Activated CD4-positive, alpha-beta T cell treated with anti-CD3 and anti-CD28 coated beads, Interleukin-2, amount 10 ng/mL, durations not matched to agents 7 days and 5 days (primary cell): ENCODE results near the gene PTPRT. TPM values are rescaled to one million over a fixed set of nuclear protein-coding genes. Genes with fewer than 3 reads are reported as not detected.

Experiments
- CTCF ChIA-PET: fragments of 350-600 bp; sonication (Branson Sonifier 250); formaldehyde crosslinking; loops from one replicate; lab custom pipeline; 2021; ENCODE audit warnings: antibody characterized with exemption; lab: Charles Lee
- POLR2A ChIA-PET: fragments of 350-600 bp; sonication (Branson Sonifier 250); formaldehyde crosslinking; loops from one replicate; lab custom pipeline; 2021; ENCODE audit warnings: antibody characterized with exemption; lab: Charles Lee
- DNase-seq: peaks from one replicate; pipeline ENCODE4 v3.0.0-alpha.2; 2020
- H3K27ac Mint-ChIP-seq: one replicate; pipeline ENCODE4 v1.8.0; 2021; ENCODE audit warnings: mild to moderate bottlenecking, moderate library complexity, mixed read lengths
- H3K27me3 Mint-ChIP-seq: one replicate; pipeline ENCODE4 v1.8.0; 2021; ENCODE audit warnings: mixed read lengths
- H3K36me3 Mint-ChIP-seq: one replicate; pipeline ENCODE4 v1.8.0; 2021; ENCODE audit warnings: low read depth, mixed read lengths
- H3K4me1 Mint-ChIP-seq: one replicate; pipeline ENCODE4 v1.8.0; 2021; ENCODE audit warnings: mixed read lengths
- H3K4me3 Mint-ChIP-seq: one replicate; pipeline ENCODE4 v1.8.0; 2021; ENCODE audit warnings: mild to moderate bottlenecking, moderate library complexity, mixed read lengths
- H3K9me3 Mint-ChIP-seq: one replicate; pipeline ENCODE4 v1.8.0; 2021; ENCODE audit warnings: mixed read lengths
- total RNA-seq, 2 experiments: library from RNA; stranded (reverse); gene quantifications; one replicate each; pipeline ENCODE4 v1.2.3, GENCODE V29; 2021

PTPRT gene
- total RNA-seq, 2 experiments from 2014 or later, result not detected

DNA sequence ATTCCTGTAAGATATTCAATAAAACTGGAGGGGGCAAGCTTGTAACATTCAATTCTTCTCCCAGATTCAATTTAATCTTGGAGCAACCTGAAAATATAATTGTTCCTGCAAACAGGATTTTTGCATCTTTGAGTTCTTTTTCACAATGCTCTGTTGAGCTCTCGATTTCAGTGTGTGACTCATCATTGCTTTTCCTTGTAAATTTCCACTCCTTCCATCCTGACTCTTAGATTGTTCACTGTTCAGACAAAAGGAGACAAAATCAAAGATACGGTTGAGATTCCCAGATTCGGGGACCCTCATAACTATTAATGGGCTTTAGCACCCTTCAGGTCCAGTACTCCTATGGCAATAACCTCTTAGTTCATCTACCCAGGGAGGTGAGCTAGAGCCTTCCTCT lies 999.6 kb downstream of the PTPRT start:
- Mint-ChIP-seq H3K9me3 (peaks cover 1% of the 10 kb centered on the region), H3K27ac (no peak overlapping the region), H3K27me3 (no peaks in the 10 kb centered on the region), H3K4me3 (no peak overlapping the region), H3K36me3 (no peaks in the 10 kb centered on the region), H3K4me1 (no peaks in the 10 kb centered on the region)
- no peak for DNase-seq
- ChIA-PET POLR2A (no interaction called here), CTCF (no interaction called here)

GRCh38 chr20:42186337-42186736 lies 1003.4 kb downstream of the PTPRT start:
- H3K4me3 Mint-ChIP-seq, result no peak overlapping the region
- no peaks in the 10 kb centered on the region for H3K4me1 Mint-ChIP-seq
- H3K27ac Mint-ChIP-seq, result no peak overlapping the region
- CTCF ChIA-PET, result no interaction called here
- no peaks in the 10 kb centered on the region for H3K36me3 Mint-ChIP-seq
- no peaks in the 10 kb centered on the region for H3K9me3 Mint-ChIP-seq
- no peaks in the 10 kb centered on the region for H3K27me3 Mint-ChIP-seq
- no peak for DNase-seq
- POLR2A ChIA-PET, result no interaction called here

- ChIA-PET CTCF (no interaction called here), POLR2A (no interaction called here)
- no peak for DNase-seq
- peaks cover 3% of the 10 kb centered on the region for H3K9me3 Mint-ChIP-seq
- no peaks in the 10 kb centered on the region for H3K27me3 Mint-ChIP-seq
- H3K4me1 Mint-ChIP-seq, result no peaks in the 10 kb centered on the region
- H3K36me3 Mint-ChIP-seq, result no peaks in the 10 kb centered on the region
- H3K27ac Mint-ChIP-seq, result no peak overlapping the region
- no peak overlapping the region for H3K4me3 Mint-ChIP-seq
These were observed 1006.6 kb downstream of the PTPRT start for GRCh38 chr20:42183147-42183546.

- CTCF ChIA-PET, result no interaction called here
These were observed 1008.6 kb downstream of the PTPRT start for GRCh38 chr20:42181064-42181463.

GRCh38 chr20:42179768-42180167 lies 1009.9 kb downstream of the PTPRT start:
- Mint-ChIP-seq H3K4me3 (no peak overlapping the region), H3K27me3 (no peaks in the 10 kb centered on the region), H3K36me3 (no peaks in the 10 kb centered on the region), H3K27ac (no peak overlapping the region), H3K9me3 (peaks cover 3% of the 10 kb centered on the region), H3K4me1 (no peaks in the 10 kb centered on the region)
- DNase-seq, result no peak
- ChIA-PET CTCF (no interaction called here), POLR2A (no interaction called here)

More at GRCh38 chr20:42181064-42181463, 1008.6 kb downstream of the PTPRT start:
- no peaks in the 10 kb centered on the region for H3K36me3 Mint-ChIP-seq
- POLR2A ChIA-PET, result no interaction called here
- no peak overlapping the region for H3K4me3 Mint-ChIP-seq
- no peaks in the 10 kb centered on the region for H3K27me3 Mint-ChIP-seq
- H3K4me1 Mint-ChIP-seq, result no peaks in the 10 kb centered on the region
- DNase-seq, result no peak
- peaks cover 3% of the 10 kb centered on the region for H3K9me3 Mint-ChIP-seq
- H3K27ac Mint-ChIP-seq, result no peak overlapping the region

DNA sequence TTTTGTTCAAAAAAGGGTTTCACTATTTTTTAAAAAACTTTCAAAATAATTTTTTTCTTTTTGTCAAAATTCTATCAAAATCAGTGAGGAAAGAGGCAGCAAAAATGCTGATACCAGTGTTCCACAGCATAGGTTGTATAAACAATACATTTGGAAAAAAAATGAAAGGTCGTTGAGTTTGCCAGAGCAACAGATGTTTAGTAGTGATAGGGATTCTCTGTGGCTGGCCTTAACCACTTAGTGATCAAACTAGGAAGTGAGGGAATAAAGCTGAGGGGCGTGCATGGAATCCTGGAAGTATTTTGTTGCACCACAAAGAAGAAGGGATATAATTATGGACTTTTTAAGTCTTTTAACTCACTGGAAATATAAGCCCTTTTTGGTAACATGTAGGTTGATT lies 1016.3 kb downstream of the PTPRT start:
- Mint-ChIP-seq H3K27me3 (no peaks in the 10 kb centered on the region), H3K4me1 (no peaks in the 10 kb centered on the region), H3K36me3 (no peaks in the 10 kb centered on the region), H3K27ac (no peak overlapping the region), H3K9me3 (no peaks in the 10 kb centered on the region), H3K4me3 (no peak overlapping the region)
- POLR2A ChIA-PET, result no interaction called here
- CTCF ChIA-PET, result no interaction called here
- DNase-seq, result no peak

- H3K4me1 Mint-ChIP-seq, result no peaks in the 10 kb centered on the region
- DNase-seq, result no peak
- no peaks in the 10 kb centered on the region for H3K9me3 Mint-ChIP-seq
- H3K4me3 Mint-ChIP-seq, result no peak overlapping the region
- H3K36me3 Mint-ChIP-seq, result no peaks in the 10 kb centered on the region
- CTCF ChIA-PET, result no interaction called here
- POLR2A ChIA-PET, result no interaction called here
- no peaks in the 10 kb centered on the region for H3K27me3 Mint-ChIP-seq
- no peak overlapping the region for H3K27ac Mint-ChIP-seq
These were observed 1025.4 kb downstream of the PTPRT start for GRCh38 chr20:42164121-42164890.

DNA sequence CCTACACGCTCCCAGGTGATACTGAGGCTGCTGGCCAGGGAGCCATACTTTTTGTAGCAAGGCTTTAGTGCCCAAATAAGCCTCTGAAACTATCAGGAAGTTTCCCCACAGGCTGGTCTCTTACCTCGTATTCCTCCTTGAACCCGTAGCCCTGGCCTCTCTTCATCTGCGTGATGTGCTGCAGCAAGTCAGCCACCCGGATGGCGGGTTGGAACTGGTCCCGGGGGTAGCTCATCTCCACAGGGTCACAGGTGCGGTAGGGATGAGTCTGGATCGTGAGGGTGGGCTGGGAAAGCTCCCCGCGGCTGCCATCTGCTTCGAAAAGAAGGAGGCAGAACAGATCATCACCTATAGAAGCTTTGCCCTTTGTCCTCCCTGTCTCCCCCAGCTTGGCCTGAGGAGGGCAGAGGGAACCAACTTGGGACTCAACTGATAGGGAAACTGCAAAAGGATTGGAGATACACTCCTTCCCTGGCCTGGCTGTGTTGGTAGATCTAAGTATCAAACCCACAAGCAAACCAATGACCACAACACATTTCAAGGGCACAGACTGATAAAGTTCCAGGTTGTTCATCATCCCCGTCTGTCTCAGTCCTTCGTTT lies 1028.4 kb downstream of the PTPRT start:
- ChIA-PET CTCF (no interaction called here), POLR2A (no interaction called here)
- no peaks in the 10 kb centered on the region for H3K4me1 Mint-ChIP-seq
- no peaks in the 10 kb centered on the region for H3K36me3 Mint-ChIP-seq
- no peak overlapping the region for H3K27ac Mint-ChIP-seq
- DNase-seq, result no peak
- H3K27me3 Mint-ChIP-seq, result no peaks in the 10 kb centered on the region
- H3K4me3 Mint-ChIP-seq, result no peak overlapping the region
- H3K9me3 Mint-ChIP-seq, result no peaks in the 10 kb centered on the region

DNA sequence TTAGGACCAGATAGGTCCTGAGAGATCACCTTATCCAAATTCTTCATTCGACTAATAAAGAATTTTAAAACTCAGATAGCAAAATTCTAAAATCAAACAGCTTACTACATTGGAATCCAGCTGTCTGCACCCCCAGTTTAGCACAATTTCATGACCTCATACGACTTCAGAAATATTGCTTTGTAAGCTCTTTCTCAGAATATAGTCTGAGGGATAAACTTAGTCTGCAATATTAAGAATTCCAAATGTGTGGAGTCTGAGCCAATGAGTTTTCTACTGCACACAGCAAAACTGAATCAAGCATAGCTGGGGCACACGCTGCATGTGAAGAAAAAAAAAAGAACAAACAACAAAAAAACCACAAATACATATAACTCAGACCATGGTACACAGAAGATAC lies 1029.9 kb downstream of the PTPRT start:
- no peaks in the 10 kb centered on the region for H3K36me3 Mint-ChIP-seq
- H3K9me3 Mint-ChIP-seq, result no peaks in the 10 kb centered on the region
- no peaks in the 10 kb centered on the region for H3K27me3 Mint-ChIP-seq
- H3K4me3 Mint-ChIP-seq, result no peak overlapping the region
- DNase-seq, result no peak
- ChIA-PET POLR2A (no interaction called here), CTCF (no interaction called here)
- no peaks in the 10 kb centered on the region for H3K4me1 Mint-ChIP-seq
- H3K27ac Mint-ChIP-seq, result no peak overlapping the region

GRCh38 chr20:42158272-42158671 lies 1031.4 kb downstream of the PTPRT start:
- Mint-ChIP-seq H3K9me3 (no peaks in the 10 kb centered on the region), H3K36me3 (no peaks in the 10 kb centered on the region), H3K27ac (no peak overlapping the region), H3K4me1 (no peaks in the 10 kb centered on the region), H3K4me3 (no peak overlapping the region), H3K27me3 (no peaks in the 10 kb centered on the region)
- POLR2A ChIA-PET, result no interaction called here
- CTCF ChIA-PET, result no interaction called here
- DNase-seq, result no peak

GRCh38 chr20:42155586-42155985 lies 1034.1 kb downstream of the PTPRT start:
- no peaks in the 10 kb centered on the region for H3K36me3 Mint-ChIP-seq
- POLR2A ChIA-PET, result no interaction called here

GRCh38 chr20:42152575-42152974 lies 1037.1 kb downstream of the PTPRT start:
- DNase-seq, result no peak
- Mint-ChIP-seq H3K27ac (no peak overlapping the region), H3K27me3 (no peaks in the 10 kb centered on the region), H3K36me3 (no peaks in the 10 kb centered on the region), H3K4me3 (no peak overlapping the region), H3K9me3 (no peaks in the 10 kb centered on the region), H3K4me1 (no peaks in the 10 kb centered on the region)
- POLR2A ChIA-PET, result no interaction called here
- CTCF ChIA-PET, result no interaction called here

More at GRCh38 chr20:42155586-42155985, 1034.1 kb downstream of the PTPRT start:
- Mint-ChIP-seq H3K27ac (no peak overlapping the region), H3K27me3 (no peaks in the 10 kb centered on the region), H3K9me3 (no peaks in the 10 kb centered on the region), H3K4me1 (no peaks in the 10 kb centered on the region), H3K4me3 (no peak overlapping the region)
- DNase-seq, result no peak
- CTCF ChIA-PET, result no interaction called here

DNA sequence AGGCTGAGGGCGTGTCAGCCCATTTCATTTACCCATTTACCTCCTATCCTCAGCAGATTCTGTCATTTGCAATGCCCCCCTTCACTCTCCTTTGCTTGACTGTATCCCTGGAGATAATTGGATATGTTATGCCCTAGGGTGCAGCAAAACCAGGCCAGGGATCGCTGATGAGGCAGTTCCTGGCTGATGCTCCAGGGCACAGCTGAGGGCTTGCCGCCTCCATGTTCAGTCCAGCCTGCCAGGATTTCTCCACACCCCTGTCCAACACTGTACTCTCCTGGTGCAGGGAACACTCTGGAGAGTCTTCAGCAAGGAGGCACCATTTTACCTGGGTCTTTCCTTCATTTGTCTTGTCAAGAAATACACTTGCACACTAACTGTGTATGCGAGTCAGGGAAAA lies 1039.5 kb downstream of the PTPRT start:
- DNase-seq, result no peak
- Mint-ChIP-seq H3K4me1 (no peaks in the 10 kb centered on the region), H3K27ac (no peak overlapping the region), H3K4me3 (no peak overlapping the region), H3K36me3 (no peaks in the 10 kb centered on the region), H3K27me3 (no peaks in the 10 kb centered on the region), H3K9me3 (no peaks in the 10 kb centered on the region)
- POLR2A ChIA-PET, result no interaction called here
- CTCF ChIA-PET, result no interaction called here

- Mint-ChIP-seq H3K9me3 (peaks cover 2% of the 10 kb centered on the region), H3K4me3 (no peak overlapping the region), H3K4me1 (no peaks in the 10 kb centered on the region), H3K36me3 (no peaks in the 10 kb centered on the region), H3K27me3 (no peaks in the 10 kb centered on the region), H3K27ac (no peak overlapping the region)
- CTCF ChIA-PET, result no interaction called here
- POLR2A ChIA-PET, result no interaction called here
- no peak for DNase-seq
These were observed 1051.0 kb downstream of the PTPRT start for GRCh38 chr20:42138729-42139128.
